Measurements from ENCODE around the gene ID1.
A peak's percentile ranks its signal among the peaks of the same experiment; 100 is the strongest.
"Not testable (repeated sequence)": the region's sequence is repeated elsewhere in the genome, so short reads cannot be mapped to it uniquely, and the experiment has no call there.

The ID1 gene

GRCh38 chr20:31602779-31603441, 2.2 kb upstream of the ID1 start:
- DNase-seq: peak; percentile 92

- peak; percentile 96 for DNase-seq
Measured at GRCh38 chr20:31603822-31604566, 1.1 kb upstream of the ID1 start.

GRCh38 chr20:31604567-31605030, 490 bp upstream of the ID1 start:
- DNase-seq: no peak

GRCh38 chr20:31605902-31606803, 1.1 kb downstream of the ID1 start:
- peak; percentile 37 for DNase-seq

GRCh38 chr20:31606804-31607639, 1.9 kb downstream of the ID1 start:
- DNase-seq: peak; percentile 89

- DNase-seq: peak; percentile 71
Measured at GRCh38 chr20:31607640-31608250, 2.7 kb downstream of the ID1 start.

GRCh38 chr20:31608251-31608945, 3.3 kb downstream of the ID1 start:
- DNase-seq: peak; percentile 92

- DNase-seq: not testable (repeated sequence)
Measured at GRCh38 chr20:31612271-31612640, 7.2 kb downstream of the ID1 start.

- no peak for DNase-seq
Measured at GRCh38 chr20:31615416-31615815, 10.3 kb downstream of the ID1 start.

GRCh38 chr20:31617432-31618104, 12.5 kb downstream of the ID1 start:
- no peak for DNase-seq

- DNase-seq: no peak
Measured at GRCh38 chr20:31620246-31620645, 15.2 kb downstream of the ID1 start.

GRCh38 chr20:31623123-31623505, 18.0 kb downstream of the ID1 start:
- DNase-seq: not testable (repeated sequence)

- DNase-seq: not testable (repeated sequence)
Measured at GRCh38 chr20:31626534-31626933, 21.4 kb downstream of the ID1 start.

- DNase-seq: not testable (repeated sequence)
Measured at GRCh38 chr20:31628057-31628456, 23.0 kb downstream of the ID1 start.

GRCh38 chr20:31630187-31630790, 25.2 kb downstream of the ID1 start:
- no peak for DNase-seq

- DNase-seq: no peak
Measured at GRCh38 chr20:31632548-31633338, 27.7 kb downstream of the ID1 start.

GRCh38 chr20:31633339-31633914, 28.3 kb downstream of the ID1 start:
- DNase-seq: no peak

- no peak for DNase-seq
Measured at GRCh38 chr20:31637660-31638059, 32.6 kb downstream of the ID1 start, which contains the start of gene COX4I2. Gene COX4I2 (plus strand): TSS chr20:31637912. CDS start chr20:31639018, 1,106 bp downstream.

GRCh38 chr20:31638317-31638716, 33.2 kb downstream of the ID1 start:
- no peak for DNase-seq
